ENCODE results near the gene DTNBP1.
A peak's percentile ranks its signal among the peaks of the same experiment; 100 is the strongest.

DNA sequence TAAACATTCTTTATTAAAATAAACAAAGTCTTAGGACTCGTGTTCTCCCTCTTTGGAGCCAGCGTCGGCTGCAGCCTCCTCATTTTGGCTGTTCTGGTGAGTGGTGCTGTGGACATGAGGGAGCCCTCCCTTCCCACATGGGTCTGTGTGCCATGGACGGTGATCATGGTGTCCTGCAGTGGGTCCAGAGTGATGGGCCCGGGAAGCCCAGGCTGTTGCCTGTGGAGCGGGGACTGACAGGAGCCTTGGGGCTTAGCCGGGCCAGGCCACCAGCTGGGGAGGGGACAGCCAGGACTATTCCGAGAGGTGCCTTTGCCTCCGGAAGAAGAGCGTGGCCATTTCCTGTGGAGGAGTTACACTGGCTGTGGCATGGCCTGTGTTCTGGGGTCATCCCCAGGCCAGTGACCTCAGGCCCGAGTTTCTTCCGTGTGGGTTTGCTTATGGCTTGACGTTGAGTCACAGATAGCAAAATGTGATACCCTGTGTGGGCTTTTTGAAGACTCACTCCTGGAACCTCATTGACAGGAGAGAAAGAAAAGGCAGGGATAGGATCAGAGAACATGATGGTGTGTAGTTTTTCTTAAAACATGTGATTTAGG lies 153.4 kb downstream of the DTNBP1 start:
- no peak for TF ChIP-seq SIN3A (IDR thresholded peaks at IDR 0.05; ENCODE audit: borderline replicate concordance, insufficient read depth, low read length)
- TF ChIP-seq POLR2AphosphoS5 (IDR thresholded peaks at IDR 0.05; ENCODE audit: low read depth, low read length), result no peak
- TF ChIP-seq, protein P1, sequence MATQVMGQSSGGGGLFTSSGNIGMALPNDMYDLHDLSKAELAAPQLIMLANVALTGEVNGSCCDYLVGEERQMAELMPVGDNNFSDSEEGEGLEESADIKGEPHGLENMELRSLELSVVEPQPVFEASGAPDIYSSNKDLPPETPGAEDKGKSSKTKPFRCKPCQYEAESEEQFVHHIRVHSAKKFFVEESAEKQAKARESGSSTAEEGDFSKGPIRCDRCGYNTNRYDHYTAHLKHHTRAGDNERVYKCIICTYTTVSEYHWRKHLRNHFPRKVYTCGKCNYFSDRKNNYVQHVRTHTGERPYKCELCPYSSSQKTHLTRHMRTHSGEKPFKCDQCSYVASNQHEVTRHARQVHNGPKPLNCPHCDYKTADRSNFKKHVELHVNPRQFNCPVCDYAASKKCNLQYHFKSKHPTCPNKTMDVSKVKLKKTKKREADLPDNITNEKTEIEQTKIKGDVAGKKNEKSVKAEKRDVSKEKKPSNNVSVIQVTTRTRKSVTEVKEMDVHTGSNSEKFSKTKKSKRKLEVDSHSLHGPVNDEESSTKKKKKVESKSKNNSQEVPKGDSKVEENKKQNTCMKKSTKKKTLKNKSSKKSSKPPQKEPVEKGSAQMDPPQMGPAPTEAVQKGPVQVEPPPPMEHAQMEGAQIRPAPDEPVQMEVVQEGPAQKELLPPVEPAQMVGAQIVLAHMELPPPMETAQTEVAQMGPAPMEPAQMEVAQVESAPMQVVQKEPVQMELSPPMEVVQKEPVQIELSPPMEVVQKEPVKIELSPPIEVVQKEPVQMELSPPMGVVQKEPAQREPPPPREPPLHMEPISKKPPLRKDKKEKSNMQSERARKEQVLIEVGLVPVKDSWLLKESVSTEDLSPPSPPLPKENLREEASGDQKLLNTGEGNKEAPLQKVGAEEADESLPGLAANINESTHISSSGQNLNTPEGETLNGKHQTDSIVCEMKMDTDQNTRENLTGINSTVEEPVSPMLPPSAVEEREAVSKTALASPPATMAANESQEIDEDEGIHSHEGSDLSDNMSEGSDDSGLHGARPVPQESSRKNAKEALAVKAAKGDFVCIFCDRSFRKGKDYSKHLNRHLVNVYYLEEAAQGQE (IDR thresholded peaks at IDR 0.05; ENCODE audit: insufficient read depth in 1 of 2, low read depth in 2 of 2, low read length in 2 of 2), result no peak
- no peak for TF ChIP-seq TAF1 (IDR thresholded peaks at IDR 0.05; ENCODE audit: borderline replicate concordance, insufficient read depth, low read length)
- TF ChIP-seq FOXP2 (optimal IDR thresholded peaks at IDR 0.05; ENCODE audit: borderline replicate concordance, extremely low read depth, extremely low read length, insufficient read depth), result peak; percentile 25

All from PFSK-1 (cell line).